HG02885 (cell line): ENCODE measurements around the gene ATP5PO.
"Not testable (repeated sequence)": the region's sequence is repeated elsewhere in the genome, so short reads cannot be mapped to it uniquely, and the experiment has no call there.

ENCODE experiments used
- ATAC-seq: cut with Tn5 transposase; IDR thresholded peaks from one replicate; pipeline ENCODE4 v1.9.1; 2021; ENCODE audit warnings: mild to moderate bottlenecking; ENCODE audit not compliant: unreplicated experiment, poor library complexity

ATP5PO gene

DNA sequence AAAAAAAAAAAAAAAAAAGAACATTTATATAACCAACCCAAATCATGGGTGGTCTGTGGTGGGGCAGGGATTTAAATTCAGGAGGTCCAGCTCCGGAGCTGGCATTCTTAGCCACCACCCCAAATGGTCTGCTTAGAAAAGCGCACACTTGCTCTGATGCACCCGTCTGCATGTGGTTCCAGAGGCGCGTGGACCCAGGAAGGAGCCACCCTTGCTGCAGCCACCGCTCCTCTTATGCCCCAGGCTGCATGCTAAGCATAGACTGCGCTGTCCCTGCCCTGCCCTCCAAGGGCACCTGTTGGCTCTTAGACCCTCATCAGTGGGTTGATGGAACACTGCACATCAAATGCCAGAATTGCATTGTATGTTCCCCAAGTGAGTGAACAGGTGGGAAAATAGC, 41.4 kb downstream of the ATP5PO start:
- no peak for ATAC-seq

DNA sequence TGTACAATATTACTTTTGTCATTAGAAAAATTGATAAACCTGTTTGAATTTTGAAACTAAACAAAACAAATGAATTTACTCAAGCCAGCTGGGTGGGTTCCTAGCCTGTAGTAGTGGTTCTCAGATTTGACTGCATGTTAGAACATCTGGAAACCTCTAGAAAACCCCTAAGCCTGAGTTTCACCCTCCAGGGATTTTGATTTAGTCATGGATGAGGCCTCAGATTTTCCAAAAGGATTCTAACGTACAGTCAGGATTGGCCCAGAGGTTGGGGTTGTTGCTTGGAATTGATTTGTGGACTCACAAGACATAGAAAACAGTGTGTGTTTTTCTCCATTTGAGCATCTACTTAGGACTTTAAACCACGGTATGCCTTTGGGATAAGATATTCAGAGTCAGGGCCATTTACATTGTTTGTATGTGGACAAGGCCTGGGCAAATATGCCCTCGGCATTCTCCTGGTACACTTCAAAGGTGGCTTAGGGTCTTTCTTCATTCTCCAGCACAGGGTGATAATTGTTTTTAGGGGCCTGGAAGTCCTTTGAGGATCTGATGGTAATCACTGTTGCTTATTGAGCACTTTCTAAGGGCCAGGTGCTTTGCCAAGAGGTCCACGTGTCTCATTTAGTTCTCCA, 42.6 kb downstream of the ATP5PO start:
- no peak for ATAC-seq

DNA sequence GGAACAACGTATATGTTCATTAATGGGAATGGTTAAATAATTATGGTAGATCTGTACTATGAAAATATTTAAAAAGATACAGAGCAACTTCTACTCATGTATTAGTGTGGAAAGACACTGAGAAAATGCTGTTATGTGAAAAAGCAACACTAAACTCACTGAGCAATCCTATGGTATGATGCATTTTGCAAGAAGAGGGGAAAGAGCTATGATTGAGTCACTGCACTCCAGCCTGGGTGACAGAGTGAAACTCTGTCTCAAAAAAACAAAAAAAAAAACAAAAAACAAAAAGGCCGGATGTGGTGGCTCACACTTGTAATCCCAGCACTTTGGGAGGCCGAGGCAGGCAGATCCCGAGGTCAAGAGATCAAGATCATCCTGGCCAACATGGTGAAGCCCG, 44.4 kb downstream of the ATP5PO start:
- no peak for ATAC-seq

DNA sequence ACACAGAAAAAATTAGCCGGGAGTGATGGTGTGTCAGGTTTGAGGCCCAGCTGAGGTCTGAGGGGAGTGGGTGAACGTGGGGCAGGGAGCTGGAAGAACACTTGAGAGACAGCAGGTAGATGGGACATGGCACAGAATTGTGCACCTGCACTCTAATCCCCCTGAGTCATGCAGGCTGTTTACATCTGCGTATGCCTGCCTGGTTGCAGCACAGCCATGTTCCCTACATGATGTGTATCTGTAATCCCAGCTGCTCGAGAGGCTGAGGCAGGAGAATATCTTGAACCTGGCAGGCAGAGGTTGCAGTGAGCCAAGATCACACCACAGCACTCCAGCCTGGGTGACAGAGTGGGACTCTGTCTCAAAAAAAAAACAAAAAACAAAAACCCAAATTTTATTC, 44.8 kb downstream of the ATP5PO start:
- no peak for ATAC-seq

DNA sequence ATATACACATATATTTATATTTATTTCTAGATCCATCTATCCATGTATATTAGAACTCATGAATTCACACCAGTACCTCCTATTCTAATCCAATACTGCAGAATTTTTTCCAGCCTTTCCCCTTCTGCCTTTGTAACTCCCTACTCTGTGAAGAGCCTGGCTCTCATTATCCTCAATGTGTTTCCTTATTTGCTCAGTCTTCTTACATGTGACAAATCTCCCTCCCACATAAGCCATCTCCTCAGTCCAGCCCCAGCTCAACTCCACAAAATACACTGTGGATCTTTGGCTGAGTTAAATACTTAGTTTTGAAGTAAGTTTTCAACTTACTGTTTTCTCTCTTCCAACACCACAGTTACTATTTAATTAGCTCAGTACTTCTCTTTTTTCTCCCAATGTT, 45.7 kb downstream of the ATP5PO start:
- no peak for ATAC-seq

DNA sequence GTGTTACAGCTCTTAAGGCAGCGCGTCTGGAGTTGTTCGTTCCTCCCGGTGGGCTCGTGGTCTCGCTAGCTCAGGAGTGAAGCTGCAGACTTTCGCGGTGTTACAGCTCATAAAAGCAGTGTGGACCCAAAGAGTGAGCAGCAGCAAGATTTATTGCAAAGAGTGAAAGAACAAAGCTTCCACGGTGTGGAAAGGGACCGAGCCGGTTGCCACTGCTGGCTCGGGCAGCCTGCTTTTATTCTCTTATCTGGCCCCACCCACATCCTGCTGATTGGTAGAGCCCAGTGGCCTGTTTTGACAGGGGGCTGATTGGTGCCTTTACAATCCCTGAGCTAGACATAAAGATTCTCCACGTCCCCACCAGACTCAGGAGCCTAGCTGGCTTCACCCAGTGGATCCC, 47.7 kb downstream of the ATP5PO start:
- ATAC-seq, result not testable (repeated sequence)

DNA sequence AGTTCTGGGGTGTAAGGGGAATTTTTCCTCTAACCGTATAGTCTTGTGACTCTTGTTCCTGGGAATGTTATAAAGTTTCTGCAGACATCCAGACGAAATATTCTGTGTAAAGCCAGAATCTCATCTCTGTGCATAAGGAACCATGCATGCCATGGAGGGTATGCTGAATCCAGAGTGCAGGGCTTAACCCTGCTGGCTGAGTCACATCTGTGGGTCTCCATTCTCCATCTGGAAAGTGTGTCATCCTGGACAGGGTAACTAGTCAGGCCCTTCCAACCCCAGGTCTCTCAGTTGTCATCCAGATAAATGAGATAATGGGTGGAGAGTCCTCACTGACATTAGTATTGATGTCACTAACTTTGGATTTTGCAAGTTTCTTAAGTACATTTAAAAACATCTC, 48.8 kb downstream of the ATP5PO start:
- no peak for ATAC-seq

DNA sequence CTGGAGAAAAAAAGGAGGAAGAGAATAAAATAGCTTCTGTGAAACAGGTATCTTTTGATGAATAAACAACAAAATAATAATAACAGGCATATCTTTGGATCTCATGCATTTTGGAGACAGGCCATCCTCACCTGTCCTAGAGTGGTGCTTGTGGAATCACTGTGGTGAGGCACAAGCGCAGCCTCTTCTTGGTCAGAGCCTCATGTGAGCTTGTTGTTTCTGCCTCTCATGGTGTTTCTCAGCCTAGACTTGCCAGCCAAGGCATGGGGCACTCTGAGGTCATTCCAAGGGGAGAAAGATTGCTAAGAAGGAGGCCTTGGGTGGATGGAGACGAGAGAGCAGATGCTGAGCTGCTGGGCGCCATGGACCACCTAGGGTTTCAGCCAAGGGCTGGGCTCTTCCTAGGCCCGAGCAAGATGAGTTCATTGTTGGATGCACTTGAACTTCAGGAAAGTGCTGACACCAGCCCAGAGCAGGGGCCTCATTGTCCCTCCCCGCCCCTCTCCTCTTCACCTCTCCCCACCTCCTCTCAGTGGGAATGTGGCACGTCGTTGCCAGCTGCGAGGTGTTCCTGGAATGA, 49.5 kb downstream of the ATP5PO start:
- no peak for ATAC-seq

DNA sequence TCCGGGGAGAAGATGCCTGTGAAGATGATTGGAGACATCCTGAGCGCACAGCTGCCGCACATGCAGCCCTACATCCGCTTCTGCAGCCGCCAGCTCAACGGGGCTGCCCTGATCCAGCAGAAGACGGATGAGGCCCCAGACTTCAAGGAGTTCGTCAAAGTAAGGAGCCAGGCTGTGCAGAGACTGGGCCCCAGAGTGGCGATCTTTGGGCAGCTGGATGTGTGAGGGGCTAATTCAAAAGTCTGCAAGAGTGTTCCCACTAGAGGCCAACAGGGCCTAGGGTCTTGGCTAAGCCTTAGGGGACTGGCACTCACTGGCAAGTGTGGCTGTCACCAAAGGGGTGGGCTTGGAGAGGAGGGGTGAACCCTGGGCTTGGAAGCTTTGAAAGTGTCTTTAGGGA, 50.4 kb downstream of the ATP5PO start:
- no peak for ATAC-seq

DNA sequence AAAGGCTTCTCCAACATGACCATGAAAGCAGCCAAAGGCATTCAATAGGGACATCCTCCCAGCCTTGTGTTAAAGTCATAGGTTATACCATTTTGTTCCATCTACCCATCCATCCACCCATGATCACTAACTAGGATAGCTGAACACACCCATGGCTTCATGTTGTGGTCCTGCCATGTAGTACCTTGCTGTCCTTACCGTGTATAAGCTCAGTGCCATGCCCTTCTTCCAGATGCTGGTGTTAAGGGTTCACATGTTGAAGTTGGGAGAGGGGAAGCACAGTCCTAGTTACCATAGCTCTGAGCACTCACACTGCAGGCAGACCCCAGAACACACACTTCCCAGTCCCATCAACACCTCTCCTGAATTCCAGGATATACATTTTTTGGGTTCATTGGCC, 51.5 kb downstream of the ATP5PO start:
- ATAC-seq, result no peak

DNA sequence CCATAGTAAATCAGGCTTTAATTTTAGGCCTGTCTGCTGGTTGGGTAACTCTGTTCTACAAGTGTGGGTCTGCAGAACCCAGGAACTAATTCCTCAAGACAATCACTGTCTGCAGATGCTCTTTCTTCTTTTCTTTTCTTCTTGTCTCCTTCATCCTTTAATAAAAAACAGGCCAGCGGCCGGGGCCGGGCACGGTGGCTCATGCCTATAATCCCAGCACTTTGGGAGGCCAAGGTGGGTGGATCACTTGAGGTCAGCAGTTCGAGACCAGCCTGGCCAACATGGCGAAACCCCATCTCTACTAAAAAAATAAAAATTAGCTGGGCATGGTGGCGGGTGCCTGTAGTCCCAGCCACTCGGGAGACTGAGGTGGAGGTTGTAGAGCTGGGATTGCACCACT, 52.4 kb downstream of the ATP5PO start:
- not testable (repeated sequence) for ATAC-seq

DNA sequence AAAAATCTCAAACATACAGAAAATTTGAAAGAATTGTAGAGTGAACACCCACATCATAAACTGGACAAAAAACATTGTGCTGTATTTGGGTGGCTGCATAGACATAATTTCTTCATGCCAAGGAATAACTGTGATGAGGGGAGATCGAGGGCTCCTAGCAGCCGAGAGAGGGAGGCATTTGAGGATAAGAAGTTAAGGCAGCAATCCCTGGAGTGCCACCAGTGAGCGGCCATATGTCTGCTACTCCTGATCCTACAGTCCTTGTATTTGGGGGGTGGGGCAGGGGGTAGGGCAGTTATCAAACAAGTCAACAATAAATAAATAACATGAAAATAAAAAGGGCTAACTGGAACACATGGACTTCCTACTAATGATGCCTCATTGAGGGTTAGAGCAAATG, 54.5 kb downstream of the ATP5PO start:
- ATAC-seq, result no peak

DNA sequence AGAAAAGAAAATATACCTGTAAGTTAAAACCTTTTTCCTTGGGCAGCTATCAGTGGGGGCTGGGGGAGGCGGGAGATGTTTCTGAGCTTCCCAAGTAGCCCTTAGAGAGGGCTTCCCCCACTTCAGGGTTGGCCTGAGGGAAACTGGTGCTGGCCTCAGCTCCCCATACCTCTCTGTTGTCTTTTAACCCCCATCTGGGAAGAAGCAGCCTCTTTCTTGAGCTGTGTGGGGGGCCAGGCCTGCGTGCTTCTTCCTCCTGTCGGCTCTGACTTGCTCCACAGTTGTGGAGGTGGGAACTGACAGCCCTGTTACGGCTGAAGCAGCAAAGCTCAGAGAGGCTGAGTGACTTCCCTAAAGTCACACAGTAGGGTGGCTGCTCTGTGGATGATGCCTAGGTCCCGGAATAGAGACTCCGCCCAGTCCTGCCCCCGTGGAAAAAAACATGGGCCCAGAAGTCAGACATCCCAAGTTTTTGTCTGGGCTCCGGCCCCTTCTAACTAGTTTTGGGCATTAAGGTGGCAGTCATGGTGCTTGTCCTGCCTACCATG, 55.2 kb downstream of the ATP5PO start:
- no peak for ATAC-seq

DNA sequence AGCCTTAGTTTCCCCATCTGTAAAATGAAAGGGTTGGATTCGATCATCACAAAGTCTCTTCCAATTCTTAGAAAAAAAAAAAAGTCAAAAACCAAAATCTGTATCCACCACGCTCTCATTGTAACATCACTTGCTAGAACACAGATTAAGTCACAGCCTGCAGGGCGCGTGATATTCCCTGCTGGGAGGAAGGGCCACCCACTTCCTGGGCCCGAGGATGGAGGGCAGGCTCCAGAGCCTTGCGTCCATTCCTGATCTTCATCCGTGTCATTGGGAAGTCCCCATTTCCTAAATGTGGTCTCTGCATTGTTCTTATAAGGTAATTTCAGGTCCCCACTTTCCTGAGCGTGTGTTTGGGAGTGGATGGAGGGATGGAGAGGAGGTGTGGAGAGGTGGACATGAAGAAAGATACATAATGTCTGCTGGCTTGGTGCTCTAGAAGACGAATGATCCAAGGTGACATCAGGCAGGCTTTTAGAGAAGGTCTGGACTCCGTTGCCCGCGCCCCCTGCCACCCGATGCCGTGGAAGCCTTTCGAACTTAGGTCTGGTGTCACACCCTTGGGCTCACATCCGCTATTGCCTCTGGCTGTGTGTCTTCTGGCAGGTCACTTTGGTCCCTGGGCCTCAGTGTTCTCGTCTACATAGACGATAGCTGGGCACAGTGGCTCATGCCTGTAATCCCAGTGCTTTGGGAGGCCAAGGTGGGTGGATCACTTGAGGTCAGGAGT, 56.1 kb downstream of the ATP5PO start:
- ATAC-seq, result no peak

DNA sequence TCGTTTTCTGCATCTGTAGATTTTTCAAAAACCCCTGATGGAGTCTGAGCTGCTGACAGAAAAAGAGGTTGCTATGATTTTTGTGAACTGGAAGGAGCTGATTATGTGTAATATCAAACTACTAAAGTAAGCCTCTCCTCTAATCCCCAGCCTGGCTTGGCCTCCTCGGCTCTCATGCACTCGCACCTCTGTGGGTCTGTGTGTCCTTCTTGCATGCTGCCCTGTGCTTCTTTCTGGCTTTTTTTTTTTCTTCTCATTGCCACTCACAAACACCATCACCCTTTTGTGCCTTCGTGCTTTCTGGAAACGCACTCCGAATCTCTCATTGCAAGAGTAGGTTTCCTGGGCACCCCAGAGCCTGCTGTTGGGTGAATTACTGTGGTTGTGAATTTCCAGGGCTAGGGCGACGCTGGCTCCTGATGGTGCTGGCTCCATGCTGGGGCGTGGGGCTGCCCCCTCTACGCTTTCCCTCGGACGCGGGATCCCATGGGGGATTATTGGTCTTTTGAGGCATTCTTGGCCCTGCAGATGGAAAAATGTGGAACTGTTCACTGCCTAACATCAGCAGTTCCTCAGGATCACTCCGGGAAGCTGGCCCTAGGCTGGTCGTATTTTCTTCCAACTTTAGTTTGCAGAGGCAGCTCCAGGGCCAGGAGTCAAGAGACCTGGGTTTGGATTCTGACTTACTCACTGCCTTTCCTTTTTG, 56.8 kb downstream of the ATP5PO start:
- no peak for ATAC-seq

DNA sequence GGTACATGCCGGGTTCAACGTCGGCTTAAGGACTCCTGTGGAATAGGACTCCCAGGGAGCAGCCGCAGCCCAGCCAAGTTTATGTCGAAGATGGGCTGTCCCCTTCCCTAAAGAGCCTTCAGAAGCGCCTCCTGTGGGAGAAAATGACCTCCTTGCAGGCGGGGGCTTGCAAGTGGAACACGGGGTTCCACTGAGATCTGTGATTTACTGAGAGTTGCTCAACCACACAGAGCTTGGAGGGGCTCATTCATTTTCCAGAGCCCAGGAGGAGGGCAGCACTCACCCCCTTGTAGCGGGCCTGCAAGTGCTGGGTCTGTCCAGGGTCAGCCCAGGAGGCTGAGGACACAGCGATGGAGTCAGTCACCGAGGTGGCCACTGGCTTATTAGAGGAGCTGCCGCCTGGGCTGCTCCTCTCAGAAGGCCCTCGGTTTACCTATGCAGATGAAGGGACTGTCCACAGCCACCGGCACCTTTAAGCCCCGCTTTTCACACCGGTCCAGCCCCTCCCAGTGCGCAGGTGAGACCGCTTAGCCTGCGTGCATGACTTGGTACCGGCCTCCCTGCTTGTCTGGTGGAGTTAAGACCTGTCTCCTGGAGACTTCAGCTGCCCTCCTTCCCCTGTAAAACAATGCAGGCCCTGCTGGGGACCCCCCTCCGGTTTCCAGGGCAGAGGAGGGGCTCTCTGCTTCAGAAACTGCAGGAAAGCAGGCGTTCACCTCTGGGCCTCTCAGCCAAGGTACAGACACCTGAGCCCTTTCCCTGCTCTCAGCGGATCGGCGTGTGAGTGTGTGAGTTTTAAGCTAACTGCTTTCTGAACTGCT, 57.5 kb downstream of the ATP5PO start:
- ATAC-seq, result no peak

DNA sequence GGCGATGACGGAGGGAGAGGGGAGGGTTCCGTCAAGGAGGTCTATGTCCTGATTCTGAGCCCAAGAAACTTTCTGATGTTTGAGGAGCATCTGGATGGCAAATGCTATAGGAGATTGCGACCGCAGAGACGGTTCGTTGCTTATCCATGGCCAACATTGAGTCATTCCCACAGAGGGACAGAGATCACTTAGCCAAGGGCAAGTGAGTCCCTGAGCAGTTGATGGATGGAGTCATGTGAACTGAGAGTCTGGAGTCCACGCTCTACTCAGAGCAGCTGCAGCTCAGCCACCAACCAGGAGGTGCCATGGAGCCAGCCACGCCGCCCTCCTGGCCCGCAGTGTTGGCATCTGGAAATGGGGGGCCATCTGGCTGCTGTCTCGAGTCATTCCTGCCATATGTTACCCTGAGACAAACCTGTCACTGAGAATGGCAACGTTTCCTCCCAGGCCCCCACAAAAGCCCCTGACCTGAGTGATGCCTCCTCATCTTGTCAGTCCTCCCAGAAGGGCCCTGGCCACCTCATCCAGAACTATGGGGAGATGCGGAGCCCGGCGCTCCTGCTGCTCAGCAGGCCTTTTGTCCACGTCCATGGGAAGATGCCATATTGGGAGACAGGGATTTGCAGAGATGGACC, 58.6 kb downstream of the ATP5PO start:
- no peak for ATAC-seq

DNA sequence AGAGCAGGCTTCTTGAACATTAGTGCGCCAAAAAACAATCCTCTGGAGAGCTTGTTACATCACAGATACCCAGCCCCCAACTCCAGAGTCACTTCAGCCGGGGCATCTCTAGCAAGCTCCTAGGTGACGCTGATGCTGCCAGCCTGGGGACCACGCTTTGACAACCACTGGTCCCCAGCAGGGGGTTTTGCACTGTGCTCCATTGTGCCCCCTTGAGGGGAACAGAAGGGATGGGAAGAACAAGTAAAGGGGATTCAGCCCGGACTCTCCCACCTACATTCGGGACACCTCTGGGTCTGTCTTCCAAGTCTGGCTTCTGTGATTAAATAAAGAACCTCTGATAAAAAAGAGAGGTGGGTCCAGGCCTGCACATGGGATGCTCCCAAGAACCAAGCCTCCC, 60.4 kb downstream of the ATP5PO start:
- ATAC-seq, result no peak

DNA sequence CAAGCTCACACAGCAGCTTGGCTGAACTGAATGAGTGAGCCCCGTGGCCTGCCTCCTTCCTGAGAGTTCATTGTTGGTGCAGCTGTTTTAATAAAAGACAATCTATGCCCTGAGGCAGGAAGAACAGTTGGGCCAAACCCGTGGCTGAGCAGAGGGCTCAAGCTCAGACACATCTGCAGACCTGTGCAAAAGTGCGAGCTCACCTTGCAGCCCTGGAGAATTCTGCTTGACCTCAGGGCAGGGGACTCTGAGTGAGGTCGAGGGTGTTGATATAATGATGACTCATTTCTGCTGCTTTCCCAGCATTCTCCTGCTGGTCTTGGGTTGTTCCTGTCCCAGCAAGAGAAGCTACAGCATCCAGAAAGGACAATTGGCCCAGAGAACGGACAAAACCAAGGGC, 61.0 kb downstream of the ATP5PO start:
- no peak for ATAC-seq
